ENCODE data around the gene BIN1.

Gene BIN1

DNA sequence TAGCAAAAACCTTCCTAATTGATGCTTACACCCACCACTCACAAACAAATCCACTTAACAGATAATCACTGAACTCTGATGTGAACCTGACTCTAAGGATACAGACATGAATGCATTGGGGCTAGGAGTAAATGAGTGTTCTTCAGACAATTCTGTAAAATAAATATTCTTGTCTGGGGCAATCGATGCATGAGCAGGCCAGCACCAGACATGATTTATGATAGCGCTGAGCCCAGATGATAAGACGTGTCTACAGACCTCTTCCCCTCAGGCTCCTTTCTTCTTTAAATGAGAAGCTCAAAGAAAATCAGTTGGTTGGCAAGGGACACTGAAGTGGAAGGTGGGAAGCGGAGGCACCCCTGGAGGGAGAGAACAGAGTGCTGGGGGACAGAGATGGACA, 27.3 kb upstream of the BIN1 start:
- no peak overlapping the region for H3K14ac ChIP-seq (ENCODE audit: low read length in 2 of 2)
- H4K8ac ChIP-seq (ENCODE audit: low read length), result no peak overlapping the region
- H3K9me3 ChIP-seq (ENCODE audit: control insufficient read depth, low read length), result peaks cover 3% of the 10 kb centered on the region
- no peaks in the 10 kb centered on the region for H3K27me3 ChIP-seq (ENCODE audit: control insufficient read depth in 1 of 2, insufficient read depth in 1 of 2, low read length in 2 of 2)
- no peak overlapping the region for H4K91ac ChIP-seq (ENCODE audit: low read length)
- no peaks in the 10 kb centered on the region for H3K36me3 ChIP-seq (ENCODE audit: control insufficient read depth in 1 of 2, insufficient read depth in 2 of 2, low read depth in 1 of 2, low read length in 2 of 2)
- H2AK5ac ChIP-seq (ENCODE audit: low read length, severe bottlenecking), result no peak overlapping the region
- DNase-seq, result no peak
- no peak overlapping the region for H3K18ac ChIP-seq (ENCODE audit: low read depth in 1 of 2, low read length in 2 of 2)
- H3K4me3 ChIP-seq (ENCODE audit: insufficient read depth in 1 of 2, low read depth in 1 of 2, low read length in 2 of 2), result no peak overlapping the region
- H3K4ac ChIP-seq (ENCODE audit: low read depth in 1 of 2, low read length in 2 of 2), result no peak overlapping the region
- 64% methylated on average over 4 of the region's 4 CpGs for WGBS
- H2AFZ ChIP-seq (ENCODE audit: low read depth, low read length), result no peak overlapping the region
- H3K4me1 ChIP-seq (ENCODE audit: control insufficient read depth, insufficient read depth, low read depth, low read length), result no peaks in the 10 kb centered on the region
- no peaks in the 10 kb centered on the region for H3K79me1 ChIP-seq (replicated peaks; ENCODE audit: low read length, poor library complexity, severe bottlenecking)
- H2BK15ac ChIP-seq (ENCODE audit: low read depth, poor library complexity, severe bottlenecking), result no peak overlapping the region
- no peak overlapping the region for H2BK12ac ChIP-seq (ENCODE audit: low read length in 2 of 2)
- H3K9ac ChIP-seq (ENCODE audit: low read length), result no peak overlapping the region
- H3K27ac ChIP-seq (ENCODE audit: low read length, poor library complexity, severe bottlenecking), result no peak overlapping the region
- H2BK5ac ChIP-seq (ENCODE audit: low read depth, low read length, poor library complexity, severe bottlenecking), result no peak overlapping the region
- H3K4me2 ChIP-seq (ENCODE audit: low read length, poor library complexity, severe bottlenecking), result no peak overlapping the region
- no peak overlapping the region for H2BK120ac ChIP-seq (ENCODE audit: low read depth, low read length)
- no peak overlapping the region for H3K23ac ChIP-seq (ENCODE audit: low read length in 2 of 2)

- H4K8ac ChIP-seq (ENCODE audit: low read length), result no peak overlapping the region
- H2BK12ac ChIP-seq (ENCODE audit: low read length in 2 of 2), result no peak overlapping the region
- no peak overlapping the region for H3K23ac ChIP-seq (ENCODE audit: low read length in 2 of 2)
- H3K4me2 ChIP-seq (ENCODE audit: low read length, poor library complexity, severe bottlenecking), result no peak overlapping the region
- H3K27me3 ChIP-seq (ENCODE audit: control insufficient read depth in 1 of 2, insufficient read depth in 1 of 2, low read length in 2 of 2), result no peaks in the 10 kb centered on the region
- H2BK15ac ChIP-seq (ENCODE audit: low read depth, poor library complexity, severe bottlenecking), result no peak overlapping the region
- H3K9ac ChIP-seq (ENCODE audit: low read length), result no peak overlapping the region
- H3K27ac ChIP-seq (ENCODE audit: low read length, poor library complexity, severe bottlenecking), result no peak overlapping the region
- no peaks in the 10 kb centered on the region for H3K79me1 ChIP-seq (replicated peaks; ENCODE audit: low read length, poor library complexity, severe bottlenecking)
- H2AFZ ChIP-seq (ENCODE audit: low read depth, low read length), result no peak overlapping the region
- no peak overlapping the region for H4K91ac ChIP-seq (ENCODE audit: low read length)
- no peak for DNase-seq
- H2AK5ac ChIP-seq (ENCODE audit: low read length, severe bottlenecking), result no peak overlapping the region
- no peak overlapping the region for H2BK5ac ChIP-seq (ENCODE audit: low read depth, low read length, poor library complexity, severe bottlenecking)
- H3K4me3 ChIP-seq (ENCODE audit: insufficient read depth in 1 of 2, low read depth in 1 of 2, low read length in 2 of 2), result no peak overlapping the region
- H2BK120ac ChIP-seq (ENCODE audit: low read depth, low read length), result no peak overlapping the region
- no peak overlapping the region for H3K14ac ChIP-seq (ENCODE audit: low read length in 2 of 2)
- no peak overlapping the region for H3K4ac ChIP-seq (ENCODE audit: low read depth in 1 of 2, low read length in 2 of 2)
- H3K4me1 ChIP-seq (ENCODE audit: control insufficient read depth, insufficient read depth, low read depth, low read length), result no peaks in the 10 kb centered on the region
- H3K18ac ChIP-seq (ENCODE audit: low read depth in 1 of 2, low read length in 2 of 2), result no peak overlapping the region
- 93% methylated on average over 2 of the region's 2 CpGs for WGBS
- peaks cover under 1% of the 10 kb centered on the region for H3K9me3 ChIP-seq (ENCODE audit: control insufficient read depth, low read length)
- no peaks in the 10 kb centered on the region for H3K36me3 ChIP-seq (ENCODE audit: control insufficient read depth in 1 of 2, insufficient read depth in 2 of 2, low read depth in 1 of 2, low read length in 2 of 2)
Measured at GRCh38 chr2:127133793-127134192, 26.8 kb upstream of the BIN1 start.

DNA sequence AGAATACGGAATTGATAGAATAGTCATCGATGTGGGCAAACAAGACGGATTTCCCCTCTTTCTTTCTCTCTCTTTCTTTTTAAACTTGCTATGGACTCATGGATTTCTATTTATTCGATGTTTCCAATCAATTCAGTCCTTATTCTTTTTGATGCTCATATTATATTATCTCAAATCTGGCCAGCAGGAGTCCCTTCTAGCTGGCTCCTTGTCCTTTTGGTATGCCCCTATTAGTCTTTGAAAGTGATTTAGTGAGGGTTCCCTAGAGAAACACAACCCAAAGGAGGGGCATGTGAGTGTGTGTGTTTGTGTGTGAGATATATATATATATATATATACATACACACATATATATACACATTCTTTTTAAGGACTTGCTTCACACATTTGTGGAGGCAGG, 23.5 kb upstream of the BIN1 start:
- Histone ChIP-seq H4K8ac (ENCODE audit: low read length) (no peak overlapping the region), H3K23ac (ENCODE audit: low read length in 2 of 2) (no peak overlapping the region), H3K9ac (ENCODE audit: low read length) (no peak overlapping the region), H3K4me1 (ENCODE audit: control insufficient read depth, insufficient read depth, low read depth, low read length) (peaks cover 3% of the 10 kb centered on the region), H3K27ac (ENCODE audit: low read length, poor library complexity, severe bottlenecking) (no peak overlapping the region), H2BK15ac (ENCODE audit: low read depth, poor library complexity, severe bottlenecking) (no peak overlapping the region), H3K4me2 (ENCODE audit: low read length, poor library complexity, severe bottlenecking) (no peak overlapping the region), H3K36me3 (ENCODE audit: control insufficient read depth in 1 of 2, insufficient read depth in 2 of 2, low read depth in 1 of 2, low read length in 2 of 2) (no peaks in the 10 kb centered on the region), H2BK12ac (ENCODE audit: low read length in 2 of 2) (no peak overlapping the region), H3K27me3 (ENCODE audit: control insufficient read depth in 1 of 2, insufficient read depth in 1 of 2, low read length in 2 of 2) (no peaks in the 10 kb centered on the region), H3K4me3 (ENCODE audit: insufficient read depth in 1 of 2, low read depth in 1 of 2, low read length in 2 of 2) (no peak overlapping the region), H2AFZ (ENCODE audit: low read depth, low read length) (no peak overlapping the region), H2BK5ac (ENCODE audit: low read depth, low read length, poor library complexity, severe bottlenecking) (no peak overlapping the region), H3K14ac (ENCODE audit: low read length in 2 of 2) (no peak overlapping the region), H3K4ac (ENCODE audit: low read depth in 1 of 2, low read length in 2 of 2) (no peak overlapping the region), H2BK120ac (ENCODE audit: low read depth, low read length) (no peak overlapping the region), H4K91ac (ENCODE audit: low read length) (no peak overlapping the region), H3K9me3 (ENCODE audit: control insufficient read depth, low read length) (no peaks in the 10 kb centered on the region), H2AK5ac (ENCODE audit: low read length, severe bottlenecking) (no peak overlapping the region), H3K18ac (ENCODE audit: low read depth in 1 of 2, low read length in 2 of 2) (no peak overlapping the region), H3K79me1 (replicated peaks; ENCODE audit: low read length, poor library complexity, severe bottlenecking) (no peaks in the 10 kb centered on the region)
- no peak for DNase-seq
- WGBS, result 88% methylated on average over 4 of the region's 4 CpGs

GRCh38 chr2:127129937-127130336, 23.0 kb upstream of the BIN1 start:
- H3K18ac ChIP-seq (ENCODE audit: low read depth in 1 of 2, low read length in 2 of 2), result no peak overlapping the region

More at GRCh38 chr2:127129937-127130336, 23.0 kb upstream of the BIN1 start:
- Histone ChIP-seq H3K9ac (ENCODE audit: low read length) (no peak overlapping the region), H4K91ac (ENCODE audit: low read length) (no peak overlapping the region), H3K14ac (ENCODE audit: low read length in 2 of 2) (no peak overlapping the region), H3K4ac (ENCODE audit: low read depth in 1 of 2, low read length in 2 of 2) (no peak overlapping the region), H3K4me1 (ENCODE audit: control insufficient read depth, insufficient read depth, low read depth, low read length) (peaks cover 3% of the 10 kb centered on the region), H2BK5ac (ENCODE audit: low read depth, low read length, poor library complexity, severe bottlenecking) (no peak overlapping the region), H2AK5ac (ENCODE audit: low read length, severe bottlenecking) (no peak overlapping the region), H2BK15ac (ENCODE audit: low read depth, poor library complexity, severe bottlenecking) (no peak overlapping the region), H3K36me3 (ENCODE audit: control insufficient read depth in 1 of 2, insufficient read depth in 2 of 2, low read depth in 1 of 2, low read length in 2 of 2) (no peaks in the 10 kb centered on the region), H3K79me1 (replicated peaks; ENCODE audit: low read length, poor library complexity, severe bottlenecking) (no peaks in the 10 kb centered on the region), H2AFZ (ENCODE audit: low read depth, low read length) (no peak overlapping the region), H3K4me2 (ENCODE audit: low read length, poor library complexity, severe bottlenecking) (no peak overlapping the region), H3K23ac (ENCODE audit: low read length in 2 of 2) (no peak overlapping the region), H4K8ac (ENCODE audit: low read length) (no peak overlapping the region), H3K9me3 (ENCODE audit: control insufficient read depth, low read length) (no peaks in the 10 kb centered on the region), H3K4me3 (ENCODE audit: insufficient read depth in 1 of 2, low read depth in 1 of 2, low read length in 2 of 2) (no peak overlapping the region), H2BK12ac (ENCODE audit: low read length in 2 of 2) (no peak overlapping the region), H3K27me3 (ENCODE audit: control insufficient read depth in 1 of 2, insufficient read depth in 1 of 2, low read length in 2 of 2) (no peaks in the 10 kb centered on the region), H3K27ac (ENCODE audit: low read length, poor library complexity, severe bottlenecking) (no peak overlapping the region), H2BK120ac (ENCODE audit: low read depth, low read length) (no peak overlapping the region)
- WGBS, result 77% methylated on average over 10 of the region's 11 CpGs
- no peak for DNase-seq

Measured in mesenchymal stem cell (in vitro differentiated cells and primary cell).